Measurements from ENCODE around the gene AIPL1.

Gene AIPL1

GRCh38 chr17:6468051-6468790 lies 33.3 kb upstream of the AIPL1 start:
- H3K4me3 ChIP-seq (ENCODE audit: low read length), result no peak overlapping the region
- no peak for DNase-seq (ENCODE audit: low read depth, low spot score)

GRCh38 chr17:6467567-6467966 lies 32.6 kb upstream of the AIPL1 start:
- no peak for DNase-seq (ENCODE audit: low read depth, low spot score)
- H3K4me3 ChIP-seq (ENCODE audit: low read length), result no peak overlapping the region

- no peak for DNase-seq (ENCODE audit: low read depth, low spot score)
These were observed 30.5 kb upstream of the AIPL1 start for GRCh38 chr17:6465206-6466003.

GRCh38 chr17:6464446-6465041 lies 29.6 kb upstream of the AIPL1 start:
- H3K4me3 ChIP-seq (ENCODE audit: low read length), result no peak overlapping the region
- no peak for DNase-seq (ENCODE audit: low read depth, low spot score)

More at GRCh38 chr17:6465206-6466003, 30.5 kb upstream of the AIPL1 start:
- no peak overlapping the region for H3K4me3 ChIP-seq (ENCODE audit: low read length)

- no peak for DNase-seq (ENCODE audit: low read depth, low spot score)
- H3K4me3 ChIP-seq (ENCODE audit: low read length), result no peak overlapping the region
These were observed 28.9 kb upstream of the AIPL1 start for GRCh38 chr17:6463616-6464445.

GRCh38 chr17:6462692-6463091 lies 27.8 kb upstream of the AIPL1 start:
- no peak for DNase-seq (ENCODE audit: low read depth, low spot score)
- H3K4me3 ChIP-seq (ENCODE audit: low read length), result no peak overlapping the region

GRCh38 chr17:6461792-6462524 lies 27.0 kb upstream of the AIPL1 start:
- DNase-seq (ENCODE audit: low read depth, low spot score), result peak; percentile 56
- H3K4me3 ChIP-seq (ENCODE audit: low read length), result no peak overlapping the region

- no peak for DNase-seq (ENCODE audit: low read depth, low spot score)
- H3K4me3 ChIP-seq (ENCODE audit: low read length), result no peak overlapping the region
These were observed 26.3 kb upstream of the AIPL1 start for GRCh38 chr17:6461246-6461645.

- no peak overlapping the region for H3K4me3 ChIP-seq (ENCODE audit: low read length)
These were observed 25.7 kb upstream of the AIPL1 start for GRCh38 chr17:6460531-6461161.

GRCh38 chr17:6458460-6458950 lies 23.6 kb upstream of the AIPL1 start:
- DNase-seq (ENCODE audit: low read depth, low spot score), result no peak
- H3K4me3 ChIP-seq (ENCODE audit: low read length), result no peak overlapping the region

More at GRCh38 chr17:6460531-6461161, 25.7 kb upstream of the AIPL1 start:
- no peak for DNase-seq (ENCODE audit: low read depth, low spot score)

GRCh38 chr17:6457688-6458459 lies 23.0 kb upstream of the AIPL1 start:
- no peak for DNase-seq (ENCODE audit: low read depth, low spot score)
- no peak overlapping the region for H3K4me3 ChIP-seq (ENCODE audit: low read length)

- DNase-seq (ENCODE audit: low read depth, low spot score), result no peak
- H3K4me3 ChIP-seq (ENCODE audit: low read length), result no peak overlapping the region
These were observed 22.2 kb upstream of the AIPL1 start for GRCh38 chr17:6456914-6457687.

- H3K4me3 ChIP-seq (ENCODE audit: low read length), result no peak overlapping the region
- no peak for DNase-seq (ENCODE audit: low read depth, low spot score)
These were observed 21.4 kb upstream of the AIPL1 start for GRCh38 chr17:6456321-6456720.

- H3K4me3 ChIP-seq (ENCODE audit: low read length), result no peak overlapping the region
- peak; percentile 32 for DNase-seq (ENCODE audit: low read depth, low spot score)
These were observed 20.4 kb upstream of the AIPL1 start for GRCh38 chr17:6455321-6455705.

GRCh38 chr17:6454495-6455320 lies 19.8 kb upstream of the AIPL1 start:
- no peak overlapping the region for H3K4me3 ChIP-seq (ENCODE audit: low read length)
- DNase-seq (ENCODE audit: low read depth, low spot score), result no peak

Data from Jurkat, Clone E6-1 (cell line).